NCI-H2171 treated with DMSO at 0.1 percent for 48 hours (cell line): Measurements from ENCODE around the gene GRPR.
A peak's percentile ranks its signal among the peaks of the same experiment; 100 is the strongest.

Source experiments
- DNase-seq: peaks from one replicate; lab custom pipeline; 2025; lab: John Stamatoyannopoulos, UW

The GRPR gene

DNA sequence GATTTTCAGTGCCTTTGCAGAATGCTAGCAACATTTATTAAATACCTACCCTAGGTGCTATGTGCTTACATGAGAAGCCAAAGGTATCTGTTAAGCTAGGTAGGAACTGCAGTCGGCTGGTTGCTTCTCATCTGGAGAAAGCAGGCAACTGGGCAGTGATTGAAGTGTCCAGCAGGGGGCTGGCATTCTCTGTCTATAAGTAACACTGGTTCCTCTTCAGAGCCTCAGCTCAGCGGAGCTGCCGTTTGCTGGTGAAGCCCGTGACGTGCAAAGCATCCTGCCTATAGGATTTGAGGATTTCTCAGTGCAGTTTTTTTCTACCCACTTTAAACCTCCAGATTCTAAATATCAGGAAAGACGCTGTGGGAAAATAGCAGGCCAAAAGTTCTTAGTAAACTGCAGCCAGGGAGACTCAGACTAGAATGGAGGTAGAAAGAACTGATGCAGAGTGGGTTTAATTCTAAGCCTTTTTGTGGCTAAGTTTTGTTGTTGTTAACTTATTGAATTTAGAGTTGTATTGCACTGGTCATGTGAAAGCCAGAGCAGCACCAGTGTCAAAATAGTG, at the start of gene GRPR:
Gene GRPR (plus strand): TSS at position 344 of the 565 bp plus-strand sequence. CDS start 389 bp downstream, outside the sequence.
- DNase-seq = peak; percentile 44

DNA sequence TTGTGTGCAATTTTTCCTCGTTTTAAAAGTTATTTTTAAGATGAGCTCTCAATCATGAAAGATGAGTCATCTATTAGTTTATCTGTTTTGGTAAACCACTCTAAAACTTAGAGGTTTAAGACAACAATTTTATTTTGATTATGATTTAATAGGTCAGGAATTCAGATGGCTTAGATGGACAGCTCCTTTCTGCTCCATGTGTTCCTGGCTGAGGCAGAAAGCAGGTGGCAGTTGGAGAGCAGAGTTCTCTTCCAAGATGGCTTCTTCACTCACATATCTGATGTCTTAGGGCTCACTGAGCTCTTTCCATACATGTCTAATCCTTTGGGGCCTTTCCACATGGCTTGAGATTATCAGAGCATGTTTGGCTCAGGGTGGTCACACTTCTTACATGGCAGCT, 48.3 kb upstream of the GRPR start:
- no peak for DNase-seq

DNA sequence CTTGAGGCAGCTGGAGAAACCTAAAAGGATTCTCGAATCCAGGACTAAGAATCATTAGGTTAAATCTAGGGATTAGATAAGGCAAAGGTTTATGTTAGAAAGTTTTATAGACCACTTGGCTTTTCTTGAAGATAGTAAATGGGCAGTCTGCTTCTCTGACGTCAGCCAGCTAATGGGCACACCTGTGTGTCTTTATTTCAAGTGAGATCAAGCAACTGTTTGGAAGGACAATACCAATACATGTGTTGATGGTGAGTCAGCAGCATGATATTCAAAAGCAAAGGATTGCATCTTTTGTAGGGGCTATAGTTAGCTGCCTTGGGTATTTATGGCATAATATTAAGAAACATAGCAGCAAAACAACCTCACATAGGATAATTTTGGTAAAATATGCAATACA, 46.5 kb upstream of the GRPR start:
- no peak for DNase-seq

DNA sequence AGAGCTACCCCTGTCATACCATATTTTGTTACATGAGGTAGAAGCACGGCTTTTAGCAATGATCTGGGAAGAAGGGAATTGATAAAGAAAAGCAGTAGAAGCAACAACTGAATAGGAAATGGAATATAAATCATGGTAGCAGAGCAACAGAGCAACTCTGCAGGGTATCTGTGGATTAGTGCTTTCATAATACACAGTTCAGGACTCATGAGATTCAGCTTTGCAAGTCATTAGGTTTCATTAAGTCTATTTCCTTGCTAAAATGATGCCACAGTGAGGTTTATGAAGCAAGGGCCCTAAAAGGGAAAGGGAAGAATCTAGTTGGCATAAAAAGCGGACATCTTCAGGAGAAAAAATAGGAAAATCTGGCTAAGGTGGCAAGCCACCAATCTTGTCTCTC, 45.6 kb upstream of the GRPR start:
- DNase-seq = no peak

DNA sequence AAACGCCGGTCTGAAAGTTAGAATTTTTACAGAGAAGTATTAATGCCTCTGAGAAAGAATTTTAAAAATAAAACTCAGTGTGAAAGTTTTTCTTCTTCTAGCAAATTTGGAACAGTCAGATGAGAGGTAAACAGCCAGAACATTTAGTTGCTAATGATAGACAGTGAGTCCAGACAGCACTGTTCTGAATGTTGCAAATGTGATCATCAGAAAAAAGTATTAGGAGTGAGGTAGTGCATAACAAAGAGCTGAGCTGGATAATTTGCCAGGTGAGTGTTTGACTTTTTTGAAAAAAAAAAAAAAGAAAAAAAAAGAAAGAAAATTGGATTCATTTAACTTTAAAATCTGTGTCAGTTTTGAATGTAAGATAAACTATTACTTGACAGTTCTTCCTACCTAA, 42.0 kb upstream of the GRPR start:
- no peak for DNase-seq

DNA sequence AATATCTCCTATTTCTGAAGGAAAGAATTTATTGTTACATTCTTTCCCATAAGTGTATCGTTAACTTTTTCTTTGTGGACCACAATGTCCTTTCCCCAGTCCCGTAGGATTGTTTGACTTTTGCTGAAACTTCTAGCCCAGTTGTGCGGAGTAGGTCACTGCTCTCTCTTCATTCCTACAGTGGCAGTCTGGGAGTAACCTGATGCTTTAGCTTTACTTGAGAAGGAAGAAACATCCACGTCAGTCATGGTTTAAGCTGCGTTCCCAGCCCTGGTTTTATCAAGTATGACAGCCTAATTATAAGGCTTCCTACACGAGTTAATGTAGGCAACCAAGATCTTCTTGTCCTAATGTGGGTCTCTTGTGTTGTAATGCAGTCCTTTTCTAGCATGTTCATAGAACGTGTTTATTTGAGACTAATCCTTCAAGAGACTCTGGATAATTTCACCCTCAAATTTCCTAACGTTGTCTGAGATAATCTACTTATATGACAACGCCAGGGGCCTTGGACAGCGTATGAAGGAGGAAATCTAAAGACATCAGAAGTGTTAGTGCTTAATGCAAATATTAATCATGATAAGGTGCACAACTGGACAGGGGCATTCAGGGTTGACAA, 40.8 kb upstream of the GRPR start:
- no peak for DNase-seq

DNA sequence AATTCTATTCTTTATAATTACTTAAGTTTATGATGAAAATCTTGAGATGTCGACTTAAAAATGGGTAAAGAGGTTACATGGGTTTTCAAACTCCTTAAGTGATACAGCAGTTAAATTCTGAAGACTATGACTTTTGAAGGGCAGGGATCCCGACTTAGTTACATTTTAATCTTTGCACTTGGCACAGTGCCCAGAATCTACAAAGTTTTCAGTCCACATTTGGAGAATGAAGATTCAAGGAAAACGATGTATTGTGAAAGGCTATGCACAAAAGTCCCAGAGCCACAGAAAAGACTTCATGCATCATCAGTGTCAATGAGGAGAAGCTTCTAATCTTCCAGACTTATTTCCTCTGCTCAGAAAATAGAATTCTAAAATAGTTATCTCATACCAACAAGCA, 36.3 kb upstream of the GRPR start:
- DNase-seq = no peak

DNA sequence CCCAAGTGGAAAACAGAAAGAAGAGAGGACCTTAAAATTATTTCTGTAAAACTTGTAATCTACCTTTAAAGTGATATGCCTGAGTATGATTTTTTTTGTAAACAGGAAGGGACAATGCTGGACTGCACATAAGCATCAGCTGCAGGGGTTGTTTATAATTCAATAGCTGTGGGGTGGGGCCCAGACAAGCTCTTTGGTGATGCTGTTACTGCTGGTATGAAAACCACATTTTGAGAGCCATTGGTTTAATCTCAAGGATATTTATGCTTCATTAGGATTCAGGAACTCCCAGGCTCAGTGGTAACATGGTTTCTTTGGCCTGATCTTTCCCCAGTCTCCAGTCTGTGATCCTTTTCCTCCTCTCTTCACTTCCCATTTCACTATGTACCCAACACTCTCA, 34.3 kb upstream of the GRPR start:
- no peak for DNase-seq

DNA sequence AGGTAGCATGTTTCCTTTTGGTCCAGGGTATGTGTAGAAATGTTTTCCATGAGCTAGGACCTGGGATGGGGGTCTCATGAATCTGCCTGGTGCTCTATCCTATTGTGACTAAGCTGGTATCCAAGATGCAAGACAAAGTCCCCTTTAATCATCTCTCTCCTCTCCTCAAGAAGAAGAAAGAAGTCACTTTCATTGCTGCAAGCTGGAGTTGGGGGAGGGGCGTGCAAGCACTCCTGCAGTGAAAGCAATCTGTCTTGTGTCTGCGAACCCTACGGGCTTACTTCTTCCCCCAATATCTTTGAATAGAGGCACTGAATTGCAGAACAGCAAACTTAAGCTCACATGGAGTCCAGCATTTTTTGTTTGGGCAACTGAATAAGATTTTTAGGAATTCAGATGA, 27.2 kb upstream of the GRPR start:
- DNase-seq = no peak

DNA sequence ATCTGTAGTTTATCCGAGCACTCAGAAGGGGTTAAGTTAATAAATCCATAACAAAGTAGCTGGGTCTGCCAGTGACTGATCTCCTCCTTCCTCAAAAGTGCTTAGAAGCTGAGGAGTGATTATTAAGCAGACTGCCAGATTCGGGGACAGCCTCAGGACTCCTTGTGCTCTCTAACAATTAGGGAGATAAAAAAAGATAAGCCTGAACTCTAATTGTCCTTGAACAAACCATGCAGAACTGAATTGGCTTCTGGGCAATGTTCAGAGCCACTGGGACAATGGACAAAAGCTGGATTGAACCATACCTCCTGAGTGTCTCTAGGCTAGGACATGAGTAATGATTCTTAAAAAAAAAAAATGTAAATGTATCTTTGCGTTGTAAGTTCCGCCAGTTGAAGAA, 22.7 kb upstream of the GRPR start:
- no peak for DNase-seq

DNA sequence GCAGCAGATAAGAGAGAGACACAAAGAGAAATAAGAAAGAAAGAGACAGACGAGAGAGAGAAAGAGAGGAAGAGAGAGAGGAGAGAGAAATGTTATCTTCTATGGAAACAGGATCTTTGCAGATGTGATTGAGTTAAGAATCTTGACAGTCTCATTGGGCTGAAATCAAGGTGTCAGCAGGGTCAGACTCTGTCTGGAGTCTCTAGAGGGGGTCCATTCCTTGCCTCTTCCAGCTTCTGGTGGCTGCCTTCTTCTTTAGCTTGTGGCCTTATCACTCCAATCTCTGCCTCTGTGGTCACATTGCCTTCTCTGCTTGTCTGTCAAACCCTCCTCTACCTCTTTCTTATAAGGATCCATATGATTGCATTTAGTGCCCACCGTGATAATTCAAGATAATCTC, 21.8 kb upstream of the GRPR start:
- no peak for DNase-seq

DNA sequence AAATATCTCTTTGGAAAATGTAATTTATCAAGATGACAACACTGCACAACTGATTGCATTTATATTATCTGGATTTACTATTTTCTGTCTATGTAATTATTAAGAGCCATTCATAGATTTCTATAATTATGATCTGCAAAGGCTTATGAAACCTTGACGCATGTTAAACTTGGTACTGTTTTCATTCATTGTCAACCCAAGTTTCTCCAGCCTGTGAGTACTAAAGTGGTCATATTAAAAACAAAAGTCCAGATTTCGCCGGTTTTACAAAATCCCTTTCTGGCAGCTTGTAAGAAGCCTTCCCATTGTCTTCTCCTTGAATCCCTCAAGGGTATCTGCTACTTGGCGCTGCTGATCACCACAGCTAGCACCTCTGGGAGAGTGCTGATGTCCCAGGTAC, 19.7 kb upstream of the GRPR start:
- DNase-seq = no peak

DNA sequence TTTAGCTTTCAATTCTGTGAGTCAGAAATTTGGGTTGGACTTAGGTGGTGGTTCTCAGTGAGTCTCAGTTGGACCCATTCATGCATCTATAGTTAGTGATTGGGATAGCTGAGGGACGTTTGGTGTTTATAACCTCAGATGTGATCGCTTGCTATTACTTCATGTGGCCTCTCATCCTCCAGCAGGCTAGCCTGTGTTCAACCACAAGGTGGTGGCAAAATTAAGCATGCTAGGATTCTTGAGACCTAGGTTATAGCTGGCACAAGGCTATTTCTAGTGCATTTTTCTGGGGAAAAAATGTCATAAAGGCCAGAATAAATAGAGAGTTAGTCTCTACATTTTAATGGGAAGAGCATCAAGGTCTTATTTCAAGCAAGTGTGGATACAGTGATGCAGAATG, 10.9 kb upstream of the GRPR start:
- DNase-seq = no peak

DNA sequence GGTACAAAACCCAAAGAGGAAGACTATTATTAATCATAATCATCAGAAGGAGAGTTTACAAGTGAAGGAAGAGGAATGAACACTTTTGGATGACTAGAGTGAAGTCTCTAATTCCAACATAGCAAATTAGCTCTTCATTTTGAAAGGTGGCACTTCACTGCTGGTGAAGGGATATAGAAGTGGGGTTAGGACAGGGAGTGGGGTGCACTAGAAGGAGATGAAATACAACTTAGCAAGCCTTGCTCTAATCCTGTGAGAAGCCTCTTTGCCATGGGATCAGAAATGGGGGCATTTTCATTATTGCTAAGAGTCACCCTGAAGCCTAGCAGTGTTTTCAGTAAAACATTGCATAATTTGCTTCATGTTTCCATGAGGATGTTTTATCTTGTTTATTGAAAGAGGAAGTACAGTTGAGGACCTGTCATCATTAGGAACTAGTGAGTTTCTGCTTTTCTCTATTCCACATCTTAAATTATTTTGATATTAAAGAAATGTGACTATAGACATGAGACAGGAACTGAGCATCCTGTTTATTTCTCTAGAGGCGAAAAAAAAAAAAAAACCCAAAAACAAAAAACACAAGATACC, 9.3 kb upstream of the GRPR start:
- DNase-seq = no peak

DNA sequence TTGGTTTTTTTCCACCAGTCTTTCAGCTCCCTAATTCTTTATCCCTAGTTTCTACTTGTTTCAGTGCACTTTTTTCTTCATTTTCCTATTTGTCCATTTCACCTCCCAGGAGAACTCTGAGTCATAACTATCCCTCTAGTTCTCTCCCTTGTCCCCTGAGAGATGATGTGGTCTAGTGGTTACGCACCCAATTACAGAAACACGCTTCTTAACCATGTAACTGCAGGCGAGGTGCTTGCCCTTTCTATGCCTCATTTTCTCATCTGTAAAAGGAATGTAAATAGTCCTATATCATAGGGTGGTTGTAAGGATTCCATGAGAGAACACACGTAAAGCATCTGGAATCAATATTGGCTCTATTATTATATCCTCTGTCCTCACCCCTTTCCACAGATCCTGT, 8.8 kb upstream of the GRPR start:
- no peak for DNase-seq

DNA sequence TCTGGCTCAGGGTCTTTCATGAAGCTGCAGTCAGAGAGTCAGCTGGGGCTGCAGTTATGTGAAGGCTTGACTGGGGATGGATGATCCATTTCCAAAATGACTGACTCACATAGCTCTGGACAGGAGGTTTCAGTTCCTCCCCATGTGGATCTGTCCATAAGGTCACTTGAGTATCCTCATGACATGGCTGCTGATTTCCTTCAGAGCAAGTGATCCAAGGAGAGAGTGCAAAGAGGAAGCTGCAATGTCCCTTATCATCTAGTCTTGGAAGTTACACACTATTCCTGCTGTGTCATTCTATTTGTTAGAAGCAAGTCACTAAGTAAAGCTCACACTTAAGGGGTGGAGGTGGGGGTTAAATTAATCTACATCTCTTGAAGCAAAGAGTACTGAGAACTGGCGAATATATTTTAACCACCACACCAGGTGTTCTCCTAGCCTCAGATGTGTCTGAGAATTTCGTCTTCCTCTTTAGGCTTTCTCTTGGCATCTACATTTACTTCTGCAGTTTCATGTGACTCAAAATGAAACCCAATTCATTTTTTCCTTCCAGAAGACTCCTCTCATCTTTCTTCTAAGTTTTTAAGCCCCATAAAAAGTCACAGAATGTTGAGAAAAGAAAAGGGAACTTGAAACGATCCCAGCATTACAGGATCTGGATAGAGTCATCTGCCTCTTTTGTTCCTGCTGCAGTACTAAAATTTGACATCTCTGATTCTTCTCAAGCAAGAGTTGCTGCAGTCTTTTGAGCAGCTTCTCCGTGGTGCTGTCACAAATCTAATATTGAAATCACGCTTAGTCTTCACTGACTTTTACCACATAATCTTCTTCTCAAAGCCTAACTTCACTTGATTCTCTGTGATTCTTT, 3.8 kb upstream of the GRPR start:
- no peak for DNase-seq

DNA sequence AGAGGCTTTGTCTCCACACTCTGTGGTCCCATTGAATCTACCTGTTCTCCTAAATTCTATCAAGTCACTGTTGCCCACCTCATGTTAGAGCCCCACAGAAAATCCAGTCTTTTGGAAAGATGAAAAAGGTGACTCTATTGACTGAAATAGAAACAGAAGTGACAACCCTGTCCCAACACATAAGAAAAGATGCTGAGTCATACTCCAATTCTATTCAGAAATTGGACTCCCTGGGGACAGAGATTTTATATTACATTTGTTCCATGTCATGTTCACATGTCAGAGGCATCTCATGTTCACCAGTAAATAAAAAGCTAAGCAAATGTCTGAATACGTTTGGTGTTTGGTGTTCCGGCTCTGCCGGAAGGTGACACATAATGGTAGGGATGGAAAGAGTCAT, 2.9 kb upstream of the GRPR start:
- no peak for DNase-seq

DNA sequence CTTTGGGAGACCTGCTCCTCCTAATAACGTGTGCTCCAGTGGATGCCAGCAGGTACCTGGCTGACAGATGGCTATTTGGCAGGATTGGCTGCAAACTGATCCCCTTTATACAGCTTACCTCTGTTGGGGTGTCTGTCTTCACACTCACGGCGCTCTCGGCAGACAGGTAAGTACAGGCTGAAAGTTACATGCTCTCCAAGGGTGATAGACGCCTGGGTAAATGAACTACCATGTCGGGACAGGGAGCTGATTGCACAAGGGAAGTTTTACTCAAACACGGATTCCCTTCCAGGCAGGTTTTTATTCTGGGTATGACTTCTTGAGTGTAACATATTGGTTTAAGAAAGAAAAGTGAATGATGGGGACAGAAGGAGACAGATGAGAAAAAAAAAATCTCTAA, 836 bp downstream of the GRPR start:
- no peak for DNase-seq

DNA sequence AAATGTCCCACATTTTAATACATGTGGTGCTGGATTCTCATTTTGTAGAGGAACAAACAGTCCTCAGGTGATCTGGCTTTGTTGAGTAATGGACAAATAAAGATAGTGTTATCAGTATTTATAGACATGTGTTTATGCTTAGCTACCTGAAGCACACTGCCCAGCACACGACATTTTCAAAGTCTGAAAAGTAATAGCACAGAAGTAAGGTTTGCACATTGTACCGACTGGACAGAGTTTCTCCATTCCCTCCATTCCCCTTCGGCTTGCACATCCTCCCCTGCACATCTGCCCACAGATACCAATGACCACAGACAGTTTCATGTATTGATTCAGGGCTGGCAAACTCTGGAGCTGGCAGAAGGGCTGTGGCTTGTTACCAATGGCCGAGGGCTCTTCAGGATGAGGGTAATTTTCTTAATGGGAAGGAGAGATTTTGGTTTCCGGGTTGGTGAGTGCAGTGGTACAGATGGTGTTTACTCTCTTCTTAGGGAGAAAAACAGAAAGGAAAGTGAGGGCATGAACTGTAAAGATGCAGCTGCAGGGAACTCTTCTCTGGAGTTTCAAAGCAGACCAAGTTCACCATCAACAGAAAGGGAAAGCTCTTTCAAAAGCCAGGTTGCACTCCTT, 2.3 kb downstream of the GRPR start:
- DNase-seq = no peak

DNA sequence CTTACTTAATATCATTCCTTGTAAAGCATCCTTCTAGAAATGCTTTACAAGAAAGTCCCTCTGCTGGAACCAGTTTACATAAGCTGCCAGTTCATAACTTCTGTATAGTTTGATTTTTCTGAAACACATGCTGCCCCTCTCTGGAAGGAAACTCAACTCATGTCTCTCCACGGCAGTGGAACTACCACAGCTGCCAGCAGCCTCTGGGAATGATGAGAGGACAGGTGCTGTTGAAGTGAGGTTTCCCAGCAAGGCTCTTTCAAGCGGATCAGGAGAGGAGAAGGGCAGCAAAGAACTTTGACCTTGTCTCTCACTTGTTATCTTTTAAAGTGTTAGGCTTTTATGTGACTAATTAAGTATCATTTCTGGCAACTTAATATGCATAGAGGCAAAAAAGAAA, 7.3 kb downstream of the GRPR start:
- DNase-seq = no peak

DNA sequence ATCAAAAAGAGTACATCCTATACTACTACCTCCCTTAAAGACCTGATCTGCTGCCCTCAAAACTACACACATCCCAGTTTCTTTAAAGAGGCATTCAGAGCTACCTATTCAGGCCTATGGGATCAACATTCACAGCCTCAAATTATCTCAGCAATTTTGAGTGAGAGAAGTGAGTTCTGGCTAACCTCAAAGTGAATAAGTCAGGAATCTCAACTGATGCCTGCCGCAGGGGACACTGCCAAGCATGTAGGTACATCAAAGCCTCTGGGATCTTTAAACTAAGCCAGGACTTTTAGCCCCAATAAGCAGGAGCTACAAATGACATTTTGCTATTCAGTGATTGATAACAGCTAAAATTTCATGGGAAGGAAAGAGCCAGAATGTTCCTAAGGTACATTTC, 11.6 kb downstream of the GRPR start:
- no peak for DNase-seq

DNA sequence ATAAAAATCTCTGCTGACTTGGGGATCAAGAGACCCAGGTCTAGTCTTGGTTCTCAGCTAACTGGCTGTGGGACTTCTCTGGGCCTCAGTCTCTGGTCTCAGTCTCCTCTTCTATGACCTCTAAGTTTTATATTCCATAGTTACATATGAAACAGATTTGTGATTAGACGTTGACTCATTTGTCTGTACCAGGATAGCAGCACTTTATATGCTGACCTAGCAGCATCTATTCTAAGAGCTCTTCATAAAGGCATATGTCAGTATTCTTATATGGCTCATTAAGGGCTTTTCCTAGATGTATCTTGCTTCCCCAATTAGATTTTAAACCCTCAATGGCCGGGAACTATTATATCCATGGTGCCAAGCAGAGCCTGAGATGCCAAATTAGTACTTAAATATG, 12.7 kb downstream of the GRPR start:
- no peak for DNase-seq
